Measurements from ENCODE around the gene PARP12.

GRCh38 chr7:140015471-140015970 is 47.2 kb downstream of the PARP12 start:
- TF ChIP-seq EZH2 (IDR thresholded peaks at IDR 0.05; ENCODE audit: insufficient read depth, low read length) (no peak), CTCF (IDR thresholded peaks at IDR 0.05; ENCODE audit: insufficient read depth, low read depth, low read length) (no peak)
